Type B pancreatic cell (in vitro differentiated cells): ENCODE results near the gene TMEM223. TPM values are rescaled to one million over a fixed set of nuclear protein-coding genes. Genes with fewer than 3 reads are reported as not detected.
A peak's percentile ranks its signal among the peaks of the same experiment; 100 is the strongest.
"Not testable (repeated sequence)": the region's sequence is repeated elsewhere in the genome, so short reads cannot be mapped to it uniquely, and the experiment has no call there.

Source experiments
- DNase-seq: peaks from one replicate; pipeline ENCODE4 v3.0.0; 2021; ENCODE audit warnings: mixed read lengths; ENCODE audit not compliant: unreplicated experiment; ENCODE audit errors: extremely low spot score
- H3K27ac Mint-ChIP-seq: 2 replicates; pipeline ENCODE4 v1.8.0; 2021; ENCODE audit warnings: mild to moderate bottlenecking, mixed read lengths
- H3K27me3 Mint-ChIP-seq: 2 replicates; pipeline ENCODE4 v1.8.0; 2021; ENCODE audit warnings: mixed read lengths
- H3K36me3 Mint-ChIP-seq: 2 replicates; pipeline ENCODE4 v1.8.0; 2021; ENCODE audit warnings: mixed read lengths
- H3K4me1 Mint-ChIP-seq: one replicate; pipeline ENCODE4 v1.8.0; 2021; ENCODE audit warnings: mixed read lengths; ENCODE audit not compliant: unreplicated experiment
- H3K4me3 Mint-ChIP-seq: 2 replicates; pipeline ENCODE4 v1.8.0; 2021; ENCODE audit warnings: mild to moderate bottlenecking, mixed read lengths
- H3K9me3 Mint-ChIP-seq: 2 replicates; pipeline ENCODE4 v1.8.0; 2021; ENCODE audit warnings: mixed read lengths
- CTCF ChIP-seq: fragments of 200-600 bp; sonication (generic); conservative IDR thresholded peaks from 2 replicates; pipeline ENCODE4 v1.5.0; 2021; ENCODE audit warnings: antibody characterized with exemption, mild to moderate bottlenecking
- microRNA-seq: library from miRNA; unstranded; fragments of <30 nt; microRNA quantifications from one replicate; pipeline ENCODE4, GENCODE V29; 2020
- total RNA-seq: library from RNA; stranded (reverse); gene quantifications from 2 replicates; pipeline ENCODE4 v1.2.1, GENCODE V29; 2021; ENCODE audit warnings: low replicate concordance

TMEM223 gene
- total RNA-seq, 1 donor from 2014 or later, result 21.9 TPM

GRCh38 chr11:62753736-62754603 lies 37.8 kb downstream of the TMEM223 start, which contains the start of gene ZBTB3:
ZBTB3 (minus strand) TSS chr11:62754160; CDS start chr11:62753664, 496 bp downstream.
- Mint-ChIP-seq H3K36me3 (peaks cover 8% of the 10 kb centered on the region), H3K27ac (peak within 1 kb of the TSS; percentile 96), H3K4me3 (peak within 1 kb of the TSS; percentile 100), H3K27me3 (no peaks in the 10 kb centered on the region), H3K4me1 (peaks cover 10% of the 10 kb centered on the region), H3K9me3 (no peaks in the 10 kb centered on the region)
- TF ChIP-seq CTCF, result no peak
- DNase-seq, result peak; percentile 95

DNA sequence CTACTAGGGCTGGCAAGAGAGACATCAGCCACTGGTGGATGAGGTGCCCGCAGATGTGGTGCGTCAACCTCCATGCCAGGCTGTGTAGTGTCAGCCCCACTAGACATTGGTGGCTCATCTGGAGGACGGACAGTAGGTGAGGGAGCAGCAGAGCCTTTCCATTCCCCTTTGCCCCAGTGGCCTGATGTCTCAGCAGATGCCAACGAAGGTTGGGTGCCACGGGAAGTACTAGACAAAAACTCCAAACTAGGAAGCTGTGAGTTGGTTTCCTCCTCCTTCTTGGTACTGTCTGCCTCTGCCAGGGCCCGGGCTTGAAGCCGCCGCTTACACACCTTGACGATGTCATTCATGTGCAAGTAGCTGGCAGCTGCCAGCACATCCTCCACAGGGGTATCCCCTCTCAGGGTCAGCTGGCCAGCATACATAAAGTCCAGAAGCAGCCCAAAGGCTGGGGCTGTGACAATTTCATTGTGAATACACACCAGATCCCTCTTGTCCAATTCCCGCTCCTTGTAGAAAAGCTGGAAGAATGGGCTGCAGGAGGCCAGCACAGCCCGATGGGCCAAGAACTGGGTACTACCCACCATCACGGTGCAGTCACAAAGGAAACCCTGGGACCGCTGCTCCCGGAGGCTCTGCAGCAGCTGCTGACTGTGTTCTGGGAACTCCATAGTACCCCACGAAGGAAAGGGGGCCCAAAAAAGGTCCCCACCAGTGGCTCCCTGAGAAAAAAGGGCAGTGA lies 38.6 kb downstream of the TMEM223 start:
- Mint-ChIP-seq H3K27me3 (no peaks in the 10 kb centered on the region), H3K36me3 (peaks cover 10% of the 10 kb centered on the region), H3K27ac (peak overlapping the region; percentile 96), H3K4me1 (peaks cover 10% of the 10 kb centered on the region), H3K9me3 (no peaks in the 10 kb centered on the region), H3K4me3 (peak overlapping the region; percentile 100)
- no peak for TF ChIP-seq CTCF
- DNase-seq, result no peak

GRCh38 chr11:62752177-62752785 lies 39.5 kb downstream of the TMEM223 start:
- H3K27me3 Mint-ChIP-seq, result no peaks in the 10 kb centered on the region
- H3K4me1 Mint-ChIP-seq, result peaks cover 10% of the 10 kb centered on the region
- peaks cover 14% of the 10 kb centered on the region for H3K36me3 Mint-ChIP-seq
- DNase-seq, result no peak
- peak overlapping the region; percentile 36 for H3K4me3 Mint-ChIP-seq
- H3K9me3 Mint-ChIP-seq, result no peaks in the 10 kb centered on the region
- TF ChIP-seq CTCF, result no peak
- no peak overlapping the region for H3K27ac Mint-ChIP-seq

DNA sequence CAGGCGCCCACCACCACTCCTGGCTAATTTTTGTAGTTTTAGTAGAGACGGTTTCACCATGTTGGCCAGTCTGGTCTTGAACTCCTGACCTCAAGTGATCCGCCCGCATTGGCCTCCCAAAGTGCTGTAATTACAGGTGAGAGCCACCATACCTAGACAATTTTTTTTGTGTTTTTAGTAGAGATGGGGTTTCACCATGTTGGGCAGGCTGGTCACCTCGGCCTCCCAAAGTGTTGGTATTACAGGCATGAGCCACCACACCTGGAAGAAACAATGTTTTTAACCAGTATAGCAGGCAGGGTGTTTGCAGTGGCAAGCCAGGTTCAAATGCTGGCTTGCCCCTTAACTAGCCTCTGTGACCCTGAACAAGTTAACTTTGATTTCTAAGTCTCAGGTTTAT lies 41.9 kb downstream of the TMEM223 start:
- not testable (repeated sequence) for H3K4me3 Mint-ChIP-seq, DNase-seq, H3K4me1 Mint-ChIP-seq, H3K27me3 Mint-ChIP-seq, H3K9me3 Mint-ChIP-seq, H3K27ac Mint-ChIP-seq
- H3K36me3 Mint-ChIP-seq, result peaks cover 14% of the 10 kb centered on the region

GRCh38 chr11:62747475-62748160 lies 44.2 kb downstream of the TMEM223 start:
- no peaks in the 10 kb centered on the region for H3K27me3 Mint-ChIP-seq
- H3K36me3 Mint-ChIP-seq, result peaks cover 8% of the 10 kb centered on the region
- no peak overlapping the region for H3K4me3 Mint-ChIP-seq
- no peak overlapping the region for H3K27ac Mint-ChIP-seq
- TF ChIP-seq CTCF, result no peak
- H3K4me1 Mint-ChIP-seq, result no peaks in the 10 kb centered on the region
- no peak for DNase-seq
- no peaks in the 10 kb centered on the region for H3K9me3 Mint-ChIP-seq

Small RNA genes within 50 kb of the gene (microRNA-seq; reads per million reads assigned to microRNA genes)
- 2.2 reads per million for gene MIR6514
- not detected for gene MIR6748

Other genes with a start within 250 kb of the TMEM223 start
- gene AHNAK, start 245.2 kb downstream of the TMEM223 start, total RNA-seq, result 302 and 656 TPM in 2 replicates
- gene EEF1G, start 218.1 kb downstream of the TMEM223 start, total RNA-seq, result 1,846 and 2,051 TPM in 2 replicates
- 15.0 and 22.1 TPM in 2 replicates for gene TUT1, start 200.5 kb downstream of the TMEM223 start, total RNA-seq
- 148 and 152 TPM in 2 replicates for gene MTA2, start 190.1 kb downstream of the TMEM223 start, total RNA-seq
- gene EML3, start 179.2 kb downstream of the TMEM223 start, total RNA-seq, result 46.0 and 76.0 TPM in 2 replicates
- 1.4 and 1.8 TPM in 2 replicates for gene ROM1, start 178.7 kb downstream of the TMEM223 start, total RNA-seq
- 43.4 and 50.0 TPM in 2 replicates for gene B3GAT3, start 170.0 kb downstream of the TMEM223 start, total RNA-seq
- 278 and 372 TPM in 2 replicates for gene GANAB, start 145.4 kb downstream of the TMEM223 start, total RNA-seq
- gene INTS5, start 138.7 kb downstream of the TMEM223 start, total RNA-seq, result 26.5 and 28.3 TPM in 2 replicates
- gene C11orf98, start 126.8 kb downstream of the TMEM223 start, total RNA-seq, result 69.1 and 69.2 TPM in 2 replicates
- 17.7 and 28.0 TPM in 2 replicates for gene CSKMT, start 126.7 kb downstream of the TMEM223 start, total RNA-seq
- 11.2 and 11.7 TPM in 2 replicates for gene UQCC3, start 120.3 kb downstream of the TMEM223 start, total RNA-seq
- gene LBHD1, start 119.7 kb downstream of the TMEM223 start, total RNA-seq, result 6.1 and 8.1 TPM in 2 replicates
- 76.5 and 113 TPM in 2 replicates for gene UBXN1, start 112.9 kb downstream of the TMEM223 start, total RNA-seq
- gene LRRN4CL, start 102.5 kb downstream of the TMEM223 start, total RNA-seq, result 0.21 and 1.0 TPM in 2 replicates
- 93.5 and 94.6 TPM in 2 replicates for gene BSCL2, start 84.6 kb downstream of the TMEM223 start, total RNA-seq
- 0.88 and 4.7 TPM in 2 replicates for gene GNG3, start 84.3 kb downstream of the TMEM223 start, total RNA-seq
- gene HNRNPUL2, start 64.5 kb downstream of the TMEM223 start, total RNA-seq, result 44.8 and 63.7 TPM in 2 replicates
- gene TTC9C, start 63.5 kb downstream of the TMEM223 start, total RNA-seq, result 34.1 and 39.0 TPM in 2 replicates
- 6.3 and 10.1 TPM in 2 replicates for gene ZBTB3, start 37.8 kb downstream of the TMEM223 start, total RNA-seq
- gene POLR2G, start 30.4 kb downstream of the TMEM223 start, total RNA-seq, result 68.8 and 98.7 TPM in 2 replicates
- gene TAF6L, start 20.6 kb downstream of the TMEM223 start, total RNA-seq, result 23.8 and 37.6 TPM in 2 replicates
- 41.1 and 53.1 TPM in 2 replicates for gene TMEM179B, start 4.6 kb downstream of the TMEM223 start, total RNA-seq
- 111 TPM in 2 replicates for gene NXF1, start 13.4 kb upstream of the TMEM223 start, total RNA-seq
- 42.4 and 51.7 TPM in 2 replicates for gene STX5, start 40.0 kb upstream of the TMEM223 start, total RNA-seq
- not detected in 2 replicates for gene TEX54, start 40.8 kb upstream of the TMEM223 start, total RNA-seq
- 47.6 and 58.3 TPM in 2 replicates for gene WDR74, start 47.6 kb upstream of the TMEM223 start, total RNA-seq
- 190 and 287 TPM in 2 replicates for gene SLC3A2, start 88.9 kb upstream of the TMEM223 start, total RNA-seq
- 0.29 and 2.1 TPM in 2 replicates for gene CHRM1, start 129.4 kb upstream of the TMEM223 start, total RNA-seq
- gene SLC22A6, start 193.0 kb upstream of the TMEM223 start, total RNA-seq, result 1.5 TPM in 1 of 2 replicates, not detected in the other
- gene SLC22A8, start 223.8 kb upstream of the TMEM223 start, total RNA-seq, result 0.17 and 0.85 TPM in 2 replicates